HG02973 (cell line): ENCODE measurements around the gene ME1.
"Not testable (repeated sequence)": the region's sequence is repeated elsewhere in the genome, so short reads cannot be mapped to it uniquely, and the experiment has no call there.

Experiments used
- ATAC-seq: cut with Tn5 transposase; IDR thresholded peaks from one replicate; pipeline ENCODE4 v1.9.1; 2021; ENCODE audit warnings: moderate library complexity; ENCODE audit not compliant: unreplicated experiment

ME1 gene

GRCh38 chr6:83265384-83265783 lies 165.5 kb downstream of the ME1 start:
- no peak for ATAC-seq

- no peak for ATAC-seq
These were observed 170.3 kb downstream of the ME1 start for GRCh38 chr6:83260577-83260976.

- ATAC-seq: no peak
These were observed 172.3 kb downstream of the ME1 start for GRCh38 chr6:83258517-83258916.

- no peak for ATAC-seq
These were observed 173.1 kb downstream of the ME1 start for GRCh38 chr6:83257791-83258190.

GRCh38 chr6:83256719-83257118 lies 174.1 kb downstream of the ME1 start:
- ATAC-seq: not testable (repeated sequence)

- no peak for ATAC-seq
These were observed 178.1 kb downstream of the ME1 start for GRCh38 chr6:83252719-83253118.

- ATAC-seq: no peak
These were observed 180.6 kb downstream of the ME1 start for GRCh38 chr6:83250235-83250634.

GRCh38 chr6:83247471-83247870 lies 183.4 kb downstream of the ME1 start:
- ATAC-seq: no peak

- ATAC-seq: no peak
These were observed 199.7 kb downstream of the ME1 start for GRCh38 chr6:83231146-83231545.

- no peak for ATAC-seq
These were observed 204.3 kb downstream of the ME1 start for GRCh38 chr6:83226517-83226916.

- no peak for ATAC-seq
These were observed 208.9 kb downstream of the ME1 start for GRCh38 chr6:83221889-83222479.

- no peak for ATAC-seq
These were observed 209.6 kb downstream of the ME1 start for GRCh38 chr6:83221276-83221675.

- no peak for ATAC-seq
These were observed 210.7 kb downstream of the ME1 start for GRCh38 chr6:83220121-83220520.

GRCh38 chr6:83218646-83219045 lies 212.2 kb downstream of the ME1 start:
- no peak for ATAC-seq

- ATAC-seq: no peak
These were observed 214.0 kb downstream of the ME1 start for GRCh38 chr6:83216806-83217205.

GRCh38 chr6:83215131-83216047 lies 215.5 kb downstream of the ME1 start:
- peak; percentile 98 for ATAC-seq

GRCh38 chr6:83202031-83202430 lies 228.8 kb downstream of the ME1 start:
- ATAC-seq: no peak

- ATAC-seq: no peak
These were observed 231.0 kb downstream of the ME1 start for GRCh38 chr6:83199863-83200225.

- ATAC-seq: no peak
These were observed 231.5 kb downstream of the ME1 start for GRCh38 chr6:83199173-83199862.

GRCh38 chr6:83198486-83199172 lies 232.2 kb downstream of the ME1 start:
- no peak for ATAC-seq
